ENCODE measurements around the gene PRLR. TPM values are rescaled to one million over a fixed set of nuclear protein-coding genes. Genes with fewer than 3 reads are reported as not detected.
A peak's percentile ranks its signal among the peaks of the same experiment; 100 is the strongest.
"Not testable (repeated sequence)": the region's sequence is repeated elsewhere in the genome, so short reads cannot be mapped to it uniquely, and the experiment has no call there.

PRLR gene
- total and polyA plus RNA-seq, 10 donors = 0.02 to 0.82 (median 0.26) TPM

GRCh38 chr5:35248843-35249780, 18.8 kb upstream of the PRLR start:
- H3K4me3 ChIP-seq = no peak overlapping the region
- intact Hi-C loops (cut with DNase I; ENCODE audit: low total_unique reads) = no loop called here
- no peaks in the 10 kb centered on the region for H3K36me3 ChIP-seq
- peak overlapping the region in 1 of 8 donors; percentile 14 for H3K27ac ChIP-seq
- no peaks in the 10 kb centered on the region for H3K4me1 ChIP-seq
- DNase-seq = no peak
- no peaks in the 10 kb centered on the region for H3K27me3 ChIP-seq (replicated peaks in 1 of 7)
- peaks cover 0 to 23% (median 17%) of the 10 kb centered on the region in 8 donors for H3K9me3 ChIP-seq
- WGBS, 5 donors = 62 to 88% (median 82%) methylated on average over 5 of the region's 5 CpGs
- TF ChIP-seq, protein P1, sequence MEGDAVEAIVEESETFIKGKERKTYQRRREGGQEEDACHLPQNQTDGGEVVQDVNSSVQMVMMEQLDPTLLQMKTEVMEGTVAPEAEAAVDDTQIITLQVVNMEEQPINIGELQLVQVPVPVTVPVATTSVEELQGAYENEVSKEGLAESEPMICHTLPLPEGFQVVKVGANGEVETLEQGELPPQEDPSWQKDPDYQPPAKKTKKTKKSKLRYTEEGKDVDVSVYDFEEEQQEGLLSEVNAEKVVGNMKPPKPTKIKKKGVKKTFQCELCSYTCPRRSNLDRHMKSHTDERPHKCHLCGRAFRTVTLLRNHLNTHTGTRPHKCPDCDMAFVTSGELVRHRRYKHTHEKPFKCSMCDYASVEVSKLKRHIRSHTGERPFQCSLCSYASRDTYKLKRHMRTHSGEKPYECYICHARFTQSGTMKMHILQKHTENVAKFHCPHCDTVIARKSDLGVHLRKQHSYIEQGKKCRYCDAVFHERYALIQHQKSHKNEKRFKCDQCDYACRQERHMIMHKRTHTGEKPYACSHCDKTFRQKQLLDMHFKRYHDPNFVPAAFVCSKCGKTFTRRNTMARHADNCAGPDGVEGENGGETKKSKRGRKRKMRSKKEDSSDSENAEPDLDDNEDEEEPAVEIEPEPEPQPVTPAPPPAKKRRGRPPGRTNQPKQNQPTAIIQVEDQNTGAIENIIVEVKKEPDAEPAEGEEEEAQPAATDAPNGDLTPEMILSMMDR (IDR thresholded peaks at IDR 0.05 in 8 of 11, conservative IDR thresholded peaks at IDR 0.05 in 3 of 11) = no peak
- TF ChIP-seq POLR2AphosphoS5 (IDR thresholded peaks at IDR 0.05) = no peak
- TF ChIP-seq POLR2A (IDR thresholded peaks at IDR 0.05) = no peak

DNA sequence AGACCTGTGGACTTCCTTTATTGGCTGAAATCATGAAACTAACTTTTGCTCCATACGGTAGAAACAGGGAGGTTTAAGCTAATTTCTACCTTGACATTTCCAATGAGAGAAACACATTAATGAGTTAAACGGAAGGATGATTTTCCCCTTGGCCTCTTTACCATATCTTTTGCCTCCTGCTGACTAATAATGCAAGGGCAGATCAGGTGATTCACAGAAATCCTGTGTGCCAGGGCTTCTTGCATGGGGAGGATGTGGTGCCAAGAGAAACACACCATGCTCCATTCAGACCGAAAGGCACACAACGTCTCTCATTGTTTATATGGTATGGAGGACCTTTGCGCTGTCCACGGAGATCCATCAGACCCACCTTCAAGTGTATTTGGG, 17.4 kb upstream of the PRLR start:
- Histone ChIP-seq H3K27ac (no peak overlapping the region), H3K4me1 (no peaks in the 10 kb centered on the region), H3K4me3 (no peak overlapping the region), H3K9me3 (peaks cover 0 to 8% (median 4%) of the 10 kb centered on the region in 8 donors), H3K27me3 (replicated peaks in 1 of 7) (no peaks in the 10 kb centered on the region), H3K36me3 (no peaks in the 10 kb centered on the region)
- 76 to 88% (median 85%) methylated on average over 6 of the region's 6 CpGs for WGBS, 5 donors
- intact Hi-C loops (cut with DNase I; ENCODE audit: low total_unique reads) = no loop called here
- no peak for TF ChIP-seq POLR2A (IDR thresholded peaks at IDR 0.05)
- TF ChIP-seq POLR2AphosphoS5 (IDR thresholded peaks at IDR 0.05) = no peak
- DNase-seq = no peak

DNA sequence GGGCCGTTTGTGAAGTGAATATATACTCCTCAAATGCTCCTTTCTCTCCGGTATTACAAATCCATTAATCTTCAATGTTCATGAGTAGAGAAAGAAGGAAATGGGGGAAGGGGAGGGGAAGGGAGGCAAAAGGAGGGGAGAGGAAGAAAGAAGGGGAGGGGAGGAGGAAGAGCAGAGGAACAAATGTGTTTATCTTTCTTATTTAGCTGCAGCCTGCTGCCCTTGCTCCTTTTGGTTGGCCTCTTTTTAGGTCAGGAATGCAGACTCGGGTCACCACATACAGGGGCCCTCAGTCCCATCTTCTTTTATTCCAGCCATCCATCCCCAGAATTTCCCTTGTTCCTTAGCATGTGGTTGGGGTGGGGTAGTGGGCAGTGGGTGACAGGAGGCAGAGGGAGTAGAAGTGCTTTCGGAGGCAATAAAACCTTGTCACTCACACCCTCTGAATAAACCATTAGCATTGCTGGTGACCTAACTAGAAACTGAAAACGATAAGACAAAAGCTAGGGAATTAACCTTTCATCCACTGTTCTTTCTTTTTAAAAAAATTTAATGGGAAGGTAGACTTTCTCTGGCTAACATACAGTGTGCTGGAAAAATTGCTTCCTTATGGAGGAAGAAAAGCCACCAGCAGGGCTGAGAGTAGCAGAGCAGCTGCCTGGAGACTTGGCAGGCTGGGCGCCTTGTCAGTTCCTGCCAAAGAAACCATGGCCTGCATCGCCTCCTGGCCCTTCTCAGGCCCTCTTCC, 16.8 kb upstream of the PRLR start:
- no peak overlapping the region for H3K4me3 ChIP-seq
- no peaks in the 10 kb centered on the region for H3K36me3 ChIP-seq
- no peak for DNase-seq
- H3K27ac ChIP-seq = no peak overlapping the region
- H3K27me3 ChIP-seq (replicated peaks in 1 of 7) = no peaks in the 10 kb centered on the region
- peaks cover 0 to 2% (median 0%) of the 10 kb centered on the region in 8 donors for H3K9me3 ChIP-seq
- no peaks in the 10 kb centered on the region for H3K4me1 ChIP-seq
- 38 to 53% (median 46%) methylated on average over 7 of the region's 7 CpGs for WGBS, 5 donors
- TF ChIP-seq, protein P1 (IDR thresholded peaks at IDR 0.05 in 8 of 11, conservative IDR thresholded peaks at IDR 0.05 in 3 of 11) = no peak
- TF ChIP-seq POLR2A (IDR thresholded peaks at IDR 0.05) = no peak
- TF ChIP-seq POLR2AphosphoS5 (IDR thresholded peaks at IDR 0.05) = no peak
- intact Hi-C loops (cut with DNase I; ENCODE audit: low total_unique reads) = no loop called here

- 42 to 56% (median 43%) methylated on average over 2 of the region's 2 CpGs for WGBS, 5 donors
- Histone ChIP-seq H3K27ac (no peak overlapping the region), H3K9me3 (no peaks in the 10 kb centered on the region)
Measured at GRCh38 chr5:35246411-35246810, 16.1 kb upstream of the PRLR start.

DNA sequence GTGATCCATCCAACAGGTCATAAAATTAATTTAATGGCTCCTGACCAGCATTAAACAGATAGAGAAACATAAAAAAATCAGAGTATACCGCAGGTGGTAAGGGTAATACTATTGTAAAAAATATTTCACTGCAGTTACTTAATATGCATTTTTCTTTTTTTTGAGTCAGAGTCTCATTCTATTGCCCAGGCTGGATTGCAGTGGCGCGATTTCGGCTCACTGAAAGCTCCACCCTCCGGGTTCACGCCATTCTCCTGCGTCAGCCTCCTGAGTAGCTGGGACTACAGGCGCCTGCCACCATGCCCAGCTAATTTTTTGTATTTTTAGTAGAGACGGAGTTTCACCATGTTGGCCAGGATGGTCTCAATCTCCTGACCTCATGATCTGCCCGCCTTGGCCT, 15.1 kb upstream of the PRLR start:
- H3K36me3 ChIP-seq; H3K4me1 ChIP-seq; H3K27me3 ChIP-seq (replicated peaks in 1 of 7); H3K4me3 ChIP-seq; H3K9me3 ChIP-seq; DNase-seq; intact Hi-C loops (cut with DNase I; ENCODE audit: low total_unique reads); H3K27ac ChIP-seq: not testable (repeated sequence)
- WGBS, 5 donors = 88 to 95% (median 90%) methylated on average over 10 of the region's 10 CpGs

More at GRCh38 chr5:35246411-35246810, 16.1 kb upstream of the PRLR start:
- DNase-seq = no peak
- Histone ChIP-seq H3K27me3 (replicated peaks in 1 of 7) (no peaks in the 10 kb centered on the region), H3K36me3 (no peaks in the 10 kb centered on the region), H3K4me3 (no peak overlapping the region), H3K4me1 (no peaks in the 10 kb centered on the region)
- intact Hi-C loops (cut with DNase I; ENCODE audit: low total_unique reads) = no loop called here
- TF ChIP-seq, protein P1 (IDR thresholded peaks at IDR 0.05 in 8 of 11, conservative IDR thresholded peaks at IDR 0.05 in 3 of 11) = no peak
- TF ChIP-seq POLR2AphosphoS5 (IDR thresholded peaks at IDR 0.05) (no peak), POLR2A (IDR thresholded peaks at IDR 0.05) (no peak)
